H1 (cell line): Measurements from ENCODE around the gene RBM17. TPM values are rescaled to one million over a fixed set of nuclear protein-coding genes. Genes with fewer than 3 reads are reported as not detected.

Source experiments
- CTCF ChIA-PET: fragments of 300-600 bp; sonication (Branson Sonifier 250); formaldehyde crosslinking; loops from one replicate; lab custom pipeline; 2021; ENCODE audit not compliant: partially characterized antibody; lab: Charles Lee
- POLR2A ChIA-PET: fragments of 300-600 bp; sonication (Branson Sonifier 250); formaldehyde crosslinking; loops from one replicate; lab custom pipeline; 2021; ENCODE audit warnings: inconsistent platforms; ENCODE audit not compliant: partially characterized antibody; lab: Charles Lee
- DNase-seq, 2 experiments: peaks; one replicate each; pipeline versions ENCODE4 v3.0.0 to v3.0.0-alpha.2; 2010 to 2022; ENCODE audit warnings: low spot score in 2 of 2, low read depth in 1 of 2, mixed read lengths in 1 of 2
- FAIRE-seq: peaks from 2 replicates; lab custom pipeline; 2011; peaks lifted over from hg19 to GRCh38; lab: Jason Lieb, UNC
- H2AFZ ChIP-seq: 2 replicates; pipeline ENCODE4 v1.8.1; 2012; ENCODE audit warnings: low read length, inconsistent platforms
- H2AK5ac ChIP-seq: 2 replicates; pipeline ENCODE4 v1.6.1; 2013; ENCODE audit warnings: low read depth, low read length
- H2BK120ac ChIP-seq: replicated peaks from 2 replicates; pipeline ENCODE3; 2013; ENCODE audit warnings: low read depth, low read length, inconsistent platforms
- H2BK12ac ChIP-seq: 2 replicates; pipeline ENCODE4 v1.6.1; 2013; ENCODE audit warnings: low read depth, low read length
- H2BK15ac ChIP-seq: 2 replicates; pipeline ENCODE4 v1.6.1; 2013; ENCODE audit warnings: low read length
- H2BK20ac ChIP-seq: 2 replicates; pipeline ENCODE4 v1.6.1; 2013; ENCODE audit warnings: low read length
- H2BK5ac ChIP-seq: 2 replicates; pipeline ENCODE4 v1.6.1; 2013; ENCODE audit warnings: low read depth, low read length
- H3K14ac ChIP-seq: 2 replicates; pipeline ENCODE4 v1.6.1; 2013; ENCODE audit warnings: inconsistent platforms; ENCODE audit not compliant: insufficient read length
- H3K18ac ChIP-seq: 2 replicates; pipeline ENCODE4 v1.6.1; 2013; ENCODE audit warnings: low read length; ENCODE audit errors: extremely low read depth
- H3K23ac ChIP-seq: 2 replicates; pipeline ENCODE4 v1.6.1; 2013; ENCODE audit warnings: inconsistent platforms; ENCODE audit not compliant: insufficient read length
- H3K23me2 ChIP-seq: 2 replicates; pipeline ENCODE4 v1.6.1; 2013; ENCODE audit warnings: low read depth, low read length
- H3K27ac ChIP-seq: 2 replicates; pipeline ENCODE4 v1.6.1; 2011; ENCODE audit warnings: low read depth, low read length, inconsistent platforms
- H3K27me3 ChIP-seq, 4 experiments: replicated peaks in 1 of 4; 1 replicate in 1 of 4; 2 replicates in 3 of 4; pipeline versions ENCODE4 v1.6.1 to v1.8.1; 2011 to 2013; ENCODE audit warnings: low read length in 3 of 4, mild to moderate bottlenecking in 3 of 4, inconsistent platforms in 2 of 4, mixed read lengths in 2 of 4, moderate library complexity in 1 of 4; ENCODE audit not compliant: control insufficient read depth in 3 of 4, insufficient read depth in 3 of 4; ENCODE audit errors: extremely low read depth in 1 of 4
- H3K36me3 ChIP-seq, 4 experiments: 2 replicates each; pipeline versions ENCODE4 v1.6.1 to v1.8.1; 2011 to 2013; ENCODE audit warnings: mild to moderate bottlenecking in 4 of 4, low read length in 3 of 4, moderate library complexity in 2 of 4, control low read depth in 1 of 4, inconsistent platforms in 1 of 4; ENCODE audit not compliant: insufficient read depth in 4 of 4, control insufficient read depth in 2 of 4
- H3K4ac ChIP-seq: replicated peaks from 2 replicates; pipeline ENCODE3; 2013; ENCODE audit warnings: low read length, low read depth, mixed read lengths, inconsistent platforms; ENCODE audit not compliant: insufficient read length
- H3K4me1 ChIP-seq, 4 experiments: replicated peaks in 1 of 4; 1 replicate in 1 of 4; 2 replicates in 3 of 4; pipeline versions ENCODE4 v1.6.1 to v1.8.1; 2011 to 2013; ENCODE audit warnings: low read length in 3 of 4, inconsistent platforms in 2 of 4, mixed read lengths in 1 of 4; ENCODE audit not compliant: insufficient read depth in 4 of 4, control insufficient read depth in 3 of 4
- H3K4me2 ChIP-seq, 2 experiments: 2 replicates each; pipeline versions ENCODE4 v1.6.1 to v1.8.1; 2011 to 2013; ENCODE audit warnings: low read depth in 2 of 2, low read length in 2 of 2, control low read depth in 1 of 2, inconsistent platforms in 1 of 2, mild to moderate bottlenecking in 1 of 2; ENCODE audit not compliant: insufficient read depth in 1 of 2
- H3K4me3 ChIP-seq, 4 experiments: fragments of 200-600, 300-600 bp in 1 of 4; sonication (generic), shearing (Covaris generic), sonication (Bioruptor Twin) in 1 of 4; 2 replicates each; pipeline versions ENCODE4 v1.5.1 to v1.8.1; 2011 to 2016; ENCODE audit warnings: low read length in 4 of 4, low read depth in 3 of 4, control low read depth in 2 of 4, inconsistent platforms in 2 of 4, mild to moderate bottlenecking in 2 of 4, mixed read lengths in 1 of 4, moderate library complexity in 1 of 4; ENCODE audit not compliant: insufficient read depth in 2 of 4; ENCODE audit errors: extremely low read depth in 1 of 4
- H3K56ac ChIP-seq: replicated peaks from 2 replicates; pipeline ENCODE3; 2013; ENCODE audit warnings: low read depth, mild to moderate bottlenecking, mixed read lengths, low read length, inconsistent platforms; ENCODE audit not compliant: insufficient read length
- H3K79me1 ChIP-seq: 2 replicates; pipeline ENCODE4 v1.6.1; 2013; ENCODE audit warnings: low read depth, low read length, control low read depth
- H3K79me2 ChIP-seq, 2 experiments: 2 replicates each; pipeline versions ENCODE4 v1.6.1 to v1.8.1; 2012 to 2013; ENCODE audit warnings: low read length in 2 of 2, mild to moderate bottlenecking in 2 of 2, inconsistent platforms in 1 of 2; ENCODE audit not compliant: insufficient read depth in 2 of 2, control insufficient read depth in 1 of 2
- H3K9ac ChIP-seq, 4 experiments: replicated peaks in 1 of 4; 1 replicate in 1 of 4; 2 replicates in 3 of 4; pipeline versions ENCODE4 v1.6.1 to v1.8.1; 2011 to 2013; ENCODE audit warnings: low read depth in 3 of 4, low read length in 3 of 4, control low read depth in 2 of 4, mild to moderate bottlenecking in 2 of 4, moderate library complexity in 2 of 4, inconsistent platforms in 1 of 4; ENCODE audit errors: extremely low read depth in 1 of 4
- H3K9me3 ChIP-seq, 2 experiments: 2 replicates each; pipeline versions ENCODE4 v1.6.1 to v1.8.1; 2012 to 2013; ENCODE audit warnings: mild to moderate bottlenecking in 2 of 2, moderate library complexity in 2 of 2, control low read depth in 1 of 2, inconsistent platforms in 1 of 2, low read depth in 1 of 2, low read length in 1 of 2, mixed read lengths in 1 of 2; ENCODE audit not compliant: insufficient read depth in 2 of 2
- H4K20me1 ChIP-seq, 2 experiments: replicated peaks in 1 of 2; 2 replicates each; pipeline versions ENCODE3 to v1.8.1; 2011 to 2013; ENCODE audit warnings: inconsistent platforms in 2 of 2, low read length in 2 of 2, mild to moderate bottlenecking in 1 of 2; ENCODE audit not compliant: insufficient read depth in 2 of 2, control insufficient read depth in 1 of 2
- H4K5ac ChIP-seq: 2 replicates; pipeline ENCODE4 v1.6.1; 2013; ENCODE audit warnings: low read length, low read depth, mixed read lengths, inconsistent platforms; ENCODE audit not compliant: insufficient read length
- H4K8ac ChIP-seq: 2 replicates; pipeline ENCODE4 v1.8.0; 2013; ENCODE audit warnings: mild to moderate bottlenecking, moderate library complexity, low read length, inconsistent platforms; ENCODE audit not compliant: insufficient read depth; ENCODE audit errors: extremely low read depth
- H4K91ac ChIP-seq: replicated peaks from 2 replicates; pipeline ENCODE3; 2013; ENCODE audit warnings: low read length, mixed read lengths, inconsistent platforms; ENCODE audit not compliant: insufficient read length
- SAP30 ChIP-seq: fragments of 300-600 bp; sonication (generic); IDR thresholded peaks from 2 replicates; pipeline ENCODE4 v1.7.1; 2012; ENCODE audit warnings: low read length, moderate library complexity, mild to moderate bottlenecking, inconsistent platforms; ENCODE audit not compliant: insufficient read depth, insufficient replicate concordance
- TEAD4 ChIP-seq: IDR thresholded peaks from 2 replicates; pipeline ENCODE4 v1.6.1; 2012; ENCODE audit warnings: low read depth, low read length, inconsistent platforms, mixed read lengths
- WGBS, 2 experiments: shearing (Covaris generic) in 1 of 2; methylation state at CpG; one replicate each; pipeline versions ENCODE4 v1.1.6 to v1.1.7; 2013 to 2015; ENCODE audit warnings: low lambda C conversion rate in 2 of 2, mixed read lengths in 2 of 2, inconsistent platforms in 1 of 2, low coverage in 1 of 2, missing lambda C conversion rate in 1 of 2; ENCODE audit not compliant: insufficient replicate concordance in 2 of 2, insufficient coverage in 1 of 2, insufficient read length in 1 of 2; ENCODE audit errors: extremely low coverage in 1 of 2, missing lambda C conversion rate in 1 of 2; 5-methylcytosine and 5-hydroxymethylcytosine counted together
- polyA plus RNA-seq, 7 experiments: library from polyadenylated mRNA; depleted of rRNA in 3 of 7; stranded (reverse) in 5 of 7; unstranded in 2 of 7; fragments of >200 nt in 5 of 7; fragments of 200-250 nt in 2 of 7; gene quantifications; 1 replicate in 5 of 7; 2 replicates in 1 of 7; 4 replicates in 1 of 7; pipeline versions ENCODE4 v1.2.1 to v1.2.3, GENCODE V29; 2011 to 2013; ENCODE audit warnings: missing spikeins in 2 of 7, mixed read lengths in 2 of 7
- total RNA-seq: library from RNA; stranded (reverse); fragmentation: NEBNext Ultra II Directional; extraction: Animal tissue kit (Norgen Biotek cat#: 25700); gene quantifications from 2 replicates; pipeline ENCODE4 v1.2.1, GENCODE V29; 2021

Gene RBM17
- total and polyA plus RNA-seq, 2 of the 8 experiments (the other 6 are each of a cell fraction or from before 2014, with no cell fraction given): 15.7 to 128 TPM

GRCh38 chr10:6140141-6140841, 51.5 kb downstream of the RBM17 start:
- POLR2A ChIA-PET: interaction anchor here (1.1 to 2.2 kb wide), 3 partner anchors 10 to 62 kb away, joined by 3 to 6 read pairs (median 5); partner anchors contain the start of gene PFKFB3
- WGBS, 2 experiments: 75% methylated on average over 27 of the region's 28 CpGs; no CpG with 5 or more reads in 1 of the 2 experiments

More at GRCh38 chr10:6140141-6140841, 51.5 kb downstream of the RBM17 start:
- H3K9ac ChIP-seq: no peak overlapping the region
- no peak overlapping the region for H3K4ac ChIP-seq
- no peak overlapping the region for H2BK12ac ChIP-seq
- no peak overlapping the region for H2AK5ac ChIP-seq
- H4K8ac ChIP-seq: no peak overlapping the region
- H3K56ac ChIP-seq: no peak overlapping the region
- H3K79me1 ChIP-seq: no peaks in the 10 kb centered on the region
- H3K27me3 ChIP-seq: peaks cover 1 to 17% (median 5%) of the 10 kb centered on the region in 4 experiments; a peak in 4 of 7 replicates
- no peak overlapping the region for H2BK120ac ChIP-seq
- H3K36me3 ChIP-seq: no peaks in the 10 kb centered on the region
- H3K4me1 ChIP-seq: peaks cover 2 to 12% (median 8%) of the 10 kb centered on the region in 4 experiments
- H3K4me3 ChIP-seq: no peak overlapping the region; a peak in 1 of 8 replicates
- no peak overlapping the region for H3K27ac ChIP-seq
- H4K91ac ChIP-seq: no peak overlapping the region
- FAIRE-seq (no peak), DNase-seq (no peak)
- no peak overlapping the region for H4K5ac ChIP-seq
- H4K20me1 ChIP-seq: no peaks in the 10 kb centered on the region
- no peak overlapping the region for H3K14ac ChIP-seq
- H2BK20ac ChIP-seq: no peak overlapping the region; the same call in 1 of the 2 replicates
- CTCF ChIA-PET: interaction anchor here (1.5 to 2.7 kb wide), 3 partner anchors 8 to 49 kb away, joined by 4 to 17 read pairs (median 6); no protein-coding TSS in a partner anchor
- H3K23ac ChIP-seq: no peak overlapping the region
- TF ChIP-seq TEAD4 (peak; percentile 74), SAP30 (no peak)
- H3K79me2 ChIP-seq: no peaks in the 10 kb centered on the region
- H3K23me2 ChIP-seq: peaks cover 9% of the 10 kb centered on the region; the same call in 1 of the 2 replicates
- no peak overlapping the region for H2AFZ ChIP-seq
- H2BK5ac ChIP-seq: no peak overlapping the region
- H3K18ac ChIP-seq: no peak overlapping the region
- peak overlapping the region in 1 of 2 experiments; percentile 37; a peak in 2 of 4 replicates for H3K4me2 ChIP-seq
- H2BK15ac ChIP-seq: no peak overlapping the region
- H3K9me3 ChIP-seq: no peaks in the 10 kb centered on the region
